ENCODE data around the gene TSHZ1.

The TSHZ1 gene

DNA sequence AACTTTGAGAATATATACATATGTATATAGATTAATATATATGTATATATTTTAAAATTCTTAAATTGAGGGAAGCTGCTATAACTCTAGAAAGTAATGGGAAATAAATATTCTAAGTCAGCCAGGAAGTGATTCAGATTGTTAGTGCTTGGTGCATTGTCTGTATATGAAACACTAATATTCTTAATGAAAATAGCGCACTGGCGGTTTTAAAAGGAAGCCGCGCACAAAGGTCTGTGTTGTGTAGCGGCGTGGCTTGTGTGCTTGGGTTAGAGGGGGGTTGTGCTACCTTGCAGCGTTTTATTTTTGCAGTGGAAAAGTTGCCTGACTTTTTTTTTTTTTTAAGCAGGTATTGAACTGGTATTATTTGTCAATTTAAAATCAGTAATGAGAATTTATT, 11.3 kb downstream of the TSHZ1 start:
- DNase-seq, result no peak

DNA sequence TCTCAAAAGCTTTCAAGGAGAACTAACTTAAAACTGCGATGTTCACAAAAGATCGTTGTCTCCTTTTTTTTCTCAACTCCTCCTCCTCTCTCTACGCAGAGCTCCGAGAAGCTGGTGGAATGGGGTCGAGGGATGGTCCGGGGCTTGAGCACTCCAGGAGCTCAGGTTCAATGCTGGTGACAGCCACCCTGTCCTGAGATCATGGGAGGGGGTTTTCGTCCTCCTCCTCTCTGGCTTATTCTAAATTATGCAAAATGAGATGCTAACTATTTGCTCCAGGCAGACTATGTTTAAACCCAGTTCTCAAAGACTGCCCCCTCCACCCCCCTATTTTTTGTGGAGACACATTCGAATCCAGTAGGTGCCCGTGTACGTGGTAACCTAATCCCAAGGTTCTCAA, 11.8 kb downstream of the TSHZ1 start:
- DNase-seq, result no peak

DNA sequence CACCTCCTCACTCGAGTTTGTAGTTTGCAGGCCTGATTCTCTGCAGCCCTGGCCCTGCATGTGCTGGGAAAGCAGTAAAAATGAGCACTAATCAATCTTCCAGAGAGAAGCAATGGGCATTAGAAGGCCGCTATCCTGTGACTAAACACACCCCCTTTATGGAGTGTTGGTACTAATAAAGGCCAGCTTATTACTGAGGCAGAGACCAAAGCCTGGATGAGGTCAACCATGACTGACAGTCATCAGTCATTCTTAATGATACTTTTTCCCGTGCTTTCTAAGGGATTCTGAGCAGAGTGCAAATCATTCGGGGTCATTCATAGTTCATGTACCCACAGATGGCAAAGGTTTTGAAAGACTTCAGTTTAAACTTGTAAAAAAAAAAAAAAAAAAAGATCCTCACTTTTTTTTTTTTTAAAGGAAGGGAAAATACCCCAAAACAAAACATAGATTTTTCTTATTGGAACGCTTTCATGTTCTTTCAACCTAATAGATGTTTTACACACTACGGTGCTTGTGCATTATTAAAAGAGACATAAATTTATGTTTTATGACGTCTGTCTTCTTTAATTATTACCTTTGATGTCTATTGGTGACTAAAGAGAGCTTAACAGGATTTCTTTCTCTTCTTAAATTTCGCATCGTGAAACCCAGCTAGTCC, 13.2 kb downstream of the TSHZ1 start:
- DNase-seq, result no peak

DNA sequence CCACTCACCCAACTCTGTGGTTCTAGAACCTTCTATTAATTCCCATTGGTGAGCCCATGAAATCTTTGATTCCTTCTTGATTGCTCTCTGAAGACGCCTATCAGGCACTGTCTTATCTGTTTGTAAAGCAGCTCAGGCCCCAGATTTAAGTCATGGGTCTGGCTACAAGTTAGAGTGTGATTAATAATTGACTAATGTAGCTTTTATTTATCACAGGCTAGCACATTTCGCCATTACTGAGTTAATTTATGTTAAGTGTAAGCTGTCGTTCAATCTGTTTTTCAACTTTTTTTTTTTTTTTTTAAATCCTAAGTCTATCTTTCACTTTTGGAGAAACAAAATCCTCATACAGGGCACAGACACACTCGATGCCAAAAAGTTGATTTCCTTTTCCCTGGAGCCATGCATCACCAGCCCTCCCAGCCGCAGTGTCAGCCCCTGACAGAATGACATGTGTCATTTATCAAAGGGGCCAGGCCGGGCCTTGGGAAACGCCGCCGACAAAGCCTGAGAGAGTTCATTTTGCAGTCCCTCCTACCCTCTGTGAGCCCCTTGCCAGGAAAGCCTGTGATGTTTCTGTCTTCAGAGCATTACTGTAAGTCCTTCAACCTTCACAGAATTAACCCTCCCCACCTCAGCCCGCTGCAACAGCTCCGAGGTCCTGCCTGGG, 15.8 kb downstream of the TSHZ1 start:
- DNase-seq, result no peak

DNA sequence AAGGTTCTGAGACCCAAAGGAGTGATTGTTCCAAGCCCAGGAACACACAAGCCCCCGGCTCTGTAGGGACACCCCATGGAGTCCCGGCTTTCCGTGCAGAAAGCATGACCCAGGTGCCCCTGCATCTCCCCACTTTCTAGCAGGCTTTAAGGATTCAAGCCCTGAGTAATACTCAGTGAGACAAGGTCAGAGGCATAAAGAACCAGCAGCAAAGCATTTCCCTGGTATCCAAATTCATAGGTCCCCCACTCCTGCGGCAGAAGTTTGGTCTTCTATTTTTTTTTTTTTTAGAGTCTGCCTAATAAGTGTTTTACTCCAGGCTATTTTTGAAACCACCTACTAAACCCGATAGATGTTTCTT, 16.3 kb downstream of the TSHZ1 start:
- no peak for DNase-seq

DNA sequence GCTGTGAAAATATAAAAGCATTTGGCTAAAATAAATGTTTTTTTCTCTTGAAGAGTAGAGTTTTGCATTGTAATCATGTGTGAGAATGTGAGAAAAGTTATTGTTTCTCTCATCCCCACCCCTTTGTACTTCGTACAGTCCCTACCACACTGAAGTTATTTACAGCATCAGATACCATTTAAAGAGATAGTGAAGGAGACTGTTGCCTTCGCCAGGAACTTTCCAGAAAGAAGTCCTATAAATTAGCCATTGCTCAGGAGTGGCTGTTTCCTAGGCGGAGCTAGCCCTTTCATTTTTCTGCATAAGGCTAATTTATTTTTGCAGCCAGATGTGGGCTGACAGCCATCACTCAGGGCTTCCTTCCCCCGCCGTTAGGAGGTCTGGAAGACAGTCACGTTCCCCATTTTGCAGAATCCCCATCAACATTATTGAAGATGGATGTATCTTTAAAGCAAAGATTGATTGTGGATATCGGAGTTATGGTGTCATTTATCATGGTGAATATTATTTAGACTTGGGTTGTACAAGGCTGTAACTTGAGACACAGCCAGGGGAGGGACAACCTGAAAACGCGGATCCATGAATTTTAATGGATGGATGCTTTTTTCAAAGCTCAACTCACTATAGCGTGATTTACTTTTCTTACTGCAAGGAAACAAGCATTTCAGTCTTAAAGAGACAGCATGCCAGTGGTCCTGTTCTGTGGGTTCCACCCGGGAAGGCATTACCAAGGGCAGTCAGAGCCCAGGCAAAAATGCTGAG, 17.1 kb downstream of the TSHZ1 start:
- DNase-seq, result no peak

DNA sequence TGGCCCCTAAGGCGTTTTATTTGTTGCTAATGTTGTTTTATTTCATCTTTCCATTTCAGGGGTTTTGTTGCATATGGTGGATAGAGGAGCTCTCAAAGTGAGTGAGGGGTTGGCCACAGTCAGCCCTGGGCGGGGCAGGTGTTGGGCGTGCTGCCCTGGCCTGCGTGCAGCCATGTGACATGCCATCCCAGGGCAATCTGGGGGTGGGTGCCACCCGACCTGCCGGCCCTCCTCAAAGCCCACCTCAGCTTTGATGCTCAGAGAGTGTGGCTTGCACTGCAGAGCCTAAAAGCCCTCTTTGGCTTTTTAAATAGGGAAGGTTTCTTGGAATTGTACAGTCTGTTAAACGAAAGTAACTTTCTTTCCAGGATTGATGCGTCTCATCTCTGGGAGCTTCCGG, 18.4 kb downstream of the TSHZ1 start:
- no peak for DNase-seq

DNA sequence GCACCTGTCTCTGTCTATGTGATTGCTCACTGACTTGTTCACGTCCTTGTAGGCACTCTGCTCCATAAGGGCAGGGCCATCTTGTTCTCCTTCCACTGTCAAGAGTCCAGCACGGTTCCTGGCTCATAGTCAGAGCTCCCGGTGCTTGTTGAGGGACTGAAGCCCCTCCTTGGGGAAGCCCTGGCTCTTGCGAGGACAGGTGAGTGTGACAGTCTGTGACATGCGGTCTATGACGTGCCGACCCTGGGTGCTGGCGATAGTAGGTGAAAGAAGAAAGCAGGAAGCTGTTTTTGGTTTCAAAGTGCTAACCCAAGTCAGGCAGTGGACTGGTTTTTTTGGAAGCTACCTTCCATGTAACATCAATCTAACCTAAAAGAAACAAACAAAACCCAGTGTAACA, 18.8 kb downstream of the TSHZ1 start:
- no peak for DNase-seq

DNA sequence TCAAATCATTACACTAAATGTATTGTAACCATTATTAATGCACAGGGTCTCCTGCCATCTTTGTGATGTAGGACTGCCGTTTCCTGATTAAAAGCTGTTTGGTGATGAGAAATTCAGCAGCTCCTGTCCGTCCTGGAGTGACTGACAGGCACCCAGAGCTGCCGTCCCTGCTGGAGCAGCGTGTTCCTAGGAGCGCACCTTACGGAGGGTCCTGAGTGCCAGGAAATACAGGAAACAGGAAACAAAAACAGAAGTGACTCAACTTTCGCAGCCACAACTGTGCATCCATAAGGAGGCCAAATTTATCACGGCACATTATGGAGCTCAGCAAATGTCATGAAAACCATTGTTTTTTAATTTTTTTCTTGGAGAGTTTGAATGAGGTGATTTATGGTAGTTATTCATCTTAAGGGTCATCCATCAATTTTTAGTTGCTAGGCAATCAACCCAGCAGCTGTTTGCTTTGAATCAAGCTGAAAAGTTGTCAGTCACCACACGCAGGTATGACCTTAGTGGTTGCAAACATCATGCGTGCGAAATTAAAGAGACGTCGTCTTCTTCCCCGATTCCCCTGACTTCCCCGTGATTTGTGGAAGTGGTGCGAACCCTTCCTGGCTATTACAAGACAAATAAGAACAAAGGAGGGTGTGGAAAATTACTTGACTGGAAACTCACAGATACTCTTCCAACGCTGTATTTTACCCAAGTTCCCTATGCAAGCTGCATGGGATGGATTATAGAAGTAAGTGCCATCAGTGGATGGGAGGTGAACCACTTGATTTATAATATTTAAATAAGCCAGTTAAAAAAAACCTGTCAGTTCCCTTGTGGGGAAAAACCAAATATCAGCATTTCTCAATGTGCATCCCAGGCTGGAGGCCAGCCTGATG, 19.8 kb downstream of the TSHZ1 start:
- DNase-seq, result no peak

DNA sequence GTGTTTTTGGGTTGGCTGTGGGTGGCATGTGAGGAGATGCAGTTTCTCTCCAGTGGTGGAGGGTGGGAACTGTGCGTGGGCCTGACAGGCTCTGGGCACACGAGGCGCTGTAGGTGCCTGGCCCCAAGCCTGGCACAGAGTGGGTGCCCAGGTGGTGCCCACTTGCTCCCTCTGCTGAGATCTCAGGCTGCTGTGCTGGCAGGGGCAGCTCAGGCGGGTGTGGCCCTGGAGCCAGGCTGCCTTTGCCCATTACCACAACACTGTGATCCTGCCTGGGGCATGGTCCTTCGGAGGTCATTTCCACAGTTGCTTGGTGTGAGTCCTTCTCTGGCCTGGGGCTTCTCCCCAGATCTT, 20.4 kb downstream of the TSHZ1 start:
- DNase-seq, result no peak

DNA sequence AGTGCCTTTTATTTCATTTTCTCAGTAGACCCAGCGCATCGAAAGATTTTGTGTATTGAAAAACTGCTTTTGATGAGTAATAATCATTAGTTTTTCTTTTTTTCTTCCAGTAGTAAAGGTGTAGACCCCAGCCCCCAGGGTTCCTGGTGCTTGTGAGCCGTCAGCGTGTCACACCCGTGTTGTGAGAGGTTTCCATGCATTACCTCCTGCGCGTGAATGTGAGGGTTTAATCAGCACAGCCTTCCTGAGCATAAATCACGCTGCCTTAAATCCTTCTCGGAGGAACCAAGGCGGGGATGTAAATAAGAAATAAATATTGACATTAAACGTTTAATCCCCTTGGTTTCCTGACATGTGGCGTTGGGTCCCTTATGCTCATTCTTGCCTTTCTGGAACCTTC, 24.3 kb downstream of the TSHZ1 start:
- no peak for DNase-seq

DNA sequence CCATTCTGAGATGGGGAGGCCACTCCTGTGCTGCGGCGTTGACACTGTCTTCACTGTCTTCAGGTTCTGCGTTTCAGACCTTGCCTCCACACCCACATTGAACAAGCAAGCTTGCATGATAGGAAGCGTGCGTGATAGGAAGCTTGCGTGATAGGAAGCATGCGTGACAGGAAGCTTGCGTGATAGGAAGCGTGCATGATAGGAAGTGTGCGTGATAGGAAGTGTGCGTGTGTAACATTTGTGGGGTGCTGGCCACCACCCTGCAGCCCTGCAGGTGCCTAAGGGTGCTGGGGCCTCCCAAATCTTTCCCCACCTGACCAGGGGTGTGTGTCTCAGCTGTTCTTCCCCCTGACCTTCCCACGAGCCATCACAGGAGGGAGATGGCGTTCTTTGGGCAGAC, 25.3 kb downstream of the TSHZ1 start:
- no peak for DNase-seq

DNA sequence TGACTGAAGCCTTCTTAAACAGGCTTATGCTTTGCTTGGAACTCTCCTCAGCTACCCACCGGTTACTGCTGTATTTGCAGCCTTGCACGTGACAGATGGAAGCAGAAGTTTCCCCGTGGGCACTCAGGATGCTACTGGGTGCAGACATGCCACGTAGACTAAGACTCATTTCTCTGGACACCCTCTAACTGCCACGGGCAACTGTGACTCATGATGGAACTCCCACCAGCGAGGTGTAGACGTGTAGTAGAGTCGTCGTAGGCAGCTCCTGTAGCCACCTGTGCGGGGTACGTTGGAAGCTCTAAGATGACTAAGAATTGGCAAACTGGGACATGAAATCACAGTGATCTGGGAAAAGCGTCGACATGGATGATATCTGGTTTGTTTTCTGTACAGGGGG, 27.5 kb downstream of the TSHZ1 start:
- DNase-seq, result no peak

DNA sequence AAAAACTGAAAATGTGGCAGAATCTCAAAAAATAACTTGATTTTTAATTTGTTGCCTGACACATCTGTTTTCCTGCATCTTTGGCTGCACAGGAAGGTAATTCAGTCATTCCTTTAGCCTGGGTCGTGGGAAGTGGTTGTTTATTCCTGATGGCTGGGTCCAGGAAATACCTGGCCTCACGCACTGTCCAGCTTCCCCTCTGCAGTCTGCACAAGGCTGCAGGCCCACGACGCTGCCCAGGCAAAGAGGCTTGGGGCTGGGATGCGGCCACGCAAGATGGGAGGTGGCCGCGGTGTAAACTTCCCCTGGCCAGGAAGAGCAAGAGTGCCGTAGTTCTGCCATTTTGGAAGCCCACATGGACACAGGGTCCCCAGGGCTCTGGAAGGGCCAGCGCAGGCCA, 28.2 kb downstream of the TSHZ1 start:
- no peak for DNase-seq

DNA sequence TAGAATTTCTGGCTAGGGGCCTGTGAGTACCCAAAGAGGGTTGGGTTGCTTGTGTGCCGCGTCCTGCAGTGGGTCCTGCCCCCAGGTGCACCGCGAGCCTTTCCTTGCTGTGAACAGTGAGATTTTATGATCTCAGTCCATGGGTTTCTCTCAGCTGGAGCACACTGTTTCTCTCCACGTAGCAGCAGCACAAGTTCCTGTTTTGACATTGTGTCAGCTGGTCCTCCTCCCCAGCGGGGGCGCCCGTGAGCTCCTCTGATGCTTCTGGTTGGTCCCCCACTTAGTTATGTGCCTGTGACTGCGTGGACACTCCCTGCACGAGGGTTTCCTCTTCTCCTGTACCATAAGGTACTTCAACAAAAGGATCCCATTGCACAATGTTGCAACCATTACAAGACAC, 29.8 kb downstream of the TSHZ1 start:
- no peak for DNase-seq

DNA sequence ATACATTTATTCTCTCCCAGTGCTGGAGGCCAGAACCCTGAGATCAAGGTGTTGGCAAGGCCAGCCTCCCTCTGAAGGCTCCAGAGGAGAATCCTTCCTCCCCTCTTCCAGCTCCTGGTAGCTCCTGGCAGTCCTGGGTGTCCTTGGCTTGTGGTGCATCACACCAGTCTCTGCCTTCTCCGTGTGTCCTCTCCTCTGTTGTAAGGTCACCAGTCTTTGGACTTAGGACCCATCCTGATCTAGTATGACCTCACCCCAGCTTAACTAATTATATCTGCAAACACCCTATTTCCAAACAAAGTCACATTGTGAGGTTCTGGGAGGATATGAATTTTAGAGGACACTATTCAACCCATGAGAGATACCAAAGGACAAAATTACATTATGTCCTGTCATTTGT, 31.1 kb downstream of the TSHZ1 start:
- DNase-seq, result no peak

DNA sequence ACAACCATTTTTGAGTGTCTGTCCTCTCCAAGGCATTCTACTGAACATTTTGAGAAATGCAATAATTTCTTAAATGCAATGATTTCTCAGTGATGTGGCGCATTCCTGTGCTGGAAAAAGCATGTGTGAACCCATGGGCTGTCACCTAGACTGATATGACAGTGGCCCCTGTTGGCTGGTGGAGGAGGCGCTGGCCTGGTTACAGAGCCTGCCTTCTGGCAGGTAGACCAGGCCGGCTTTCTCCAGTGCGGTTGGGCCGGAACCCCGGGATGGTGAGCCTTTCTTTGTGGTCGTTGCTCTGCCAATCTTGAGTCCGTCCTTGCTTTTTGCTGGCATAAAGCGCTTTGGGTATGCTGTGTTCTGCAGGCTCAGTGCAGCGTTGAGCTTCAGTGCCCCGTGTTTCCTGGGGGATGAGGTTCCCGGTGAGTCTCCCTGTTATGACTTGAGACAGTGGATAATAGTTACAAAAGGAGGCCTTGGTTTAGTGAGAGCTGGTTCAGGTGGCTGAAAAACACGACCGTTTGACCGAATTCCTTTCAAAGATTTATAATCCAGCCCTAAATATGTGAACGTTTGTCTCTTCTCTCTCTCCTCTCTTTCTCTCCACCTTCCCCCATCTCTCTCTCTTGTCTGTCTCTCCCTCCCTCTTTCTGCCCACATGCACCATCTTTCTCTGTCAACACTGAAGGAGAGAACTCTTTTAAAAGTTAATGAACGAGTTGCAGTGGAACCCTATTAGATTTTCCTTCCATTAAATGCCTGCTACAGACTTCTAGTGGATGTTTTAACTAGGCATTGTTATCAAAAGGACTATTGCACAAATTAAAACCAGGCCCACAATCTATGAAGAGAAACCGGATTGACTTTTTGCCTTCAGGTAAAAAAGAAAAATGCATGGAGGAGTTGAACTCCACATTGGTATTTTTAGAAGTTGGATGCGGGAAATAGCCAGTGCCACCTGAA, 34.0 kb downstream of the TSHZ1 start:
- no peak for DNase-seq

DNA sequence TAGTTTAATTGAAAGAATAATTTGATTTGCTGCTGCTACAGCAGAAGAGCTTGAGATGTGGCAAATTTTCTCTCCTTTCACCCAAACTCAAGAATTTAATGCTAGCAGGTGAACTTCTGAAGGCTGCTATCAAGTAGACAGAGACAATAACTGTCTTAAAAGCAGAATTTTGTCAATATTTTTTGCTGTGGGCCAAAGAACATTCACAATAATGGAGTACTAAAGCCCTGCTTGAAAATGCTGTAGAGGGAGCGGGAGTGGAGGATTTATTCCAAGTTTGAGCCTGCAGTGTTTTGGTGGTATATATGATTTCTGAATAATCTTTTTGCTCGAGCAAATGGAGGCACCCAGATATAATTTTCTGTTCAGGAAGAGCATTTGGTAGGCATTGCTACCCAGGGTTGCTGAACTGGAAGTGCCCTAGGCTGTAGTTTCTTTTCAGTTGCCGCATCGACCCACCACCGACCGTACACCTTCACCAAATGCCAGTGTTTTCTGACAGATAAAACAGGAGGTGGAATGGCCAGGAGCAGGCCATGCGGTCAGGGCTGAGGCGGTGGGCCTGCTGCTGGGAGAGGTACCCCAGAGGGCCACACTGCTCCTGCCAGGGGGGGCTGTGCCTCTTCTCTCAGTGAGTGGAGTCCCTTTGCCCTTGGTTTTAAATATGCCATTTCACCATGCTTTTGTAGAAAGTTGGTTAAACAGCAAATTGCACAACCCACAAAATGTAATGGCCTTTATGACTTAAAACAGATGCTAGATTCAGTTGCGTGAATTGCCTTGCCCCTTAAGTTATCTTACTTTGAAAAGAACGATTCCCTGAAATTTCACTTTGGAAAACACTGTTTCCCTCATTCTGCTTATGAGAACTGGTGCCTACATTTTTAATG, 36.4 kb downstream of the TSHZ1 start:
- DNase-seq, result no peak

DNA sequence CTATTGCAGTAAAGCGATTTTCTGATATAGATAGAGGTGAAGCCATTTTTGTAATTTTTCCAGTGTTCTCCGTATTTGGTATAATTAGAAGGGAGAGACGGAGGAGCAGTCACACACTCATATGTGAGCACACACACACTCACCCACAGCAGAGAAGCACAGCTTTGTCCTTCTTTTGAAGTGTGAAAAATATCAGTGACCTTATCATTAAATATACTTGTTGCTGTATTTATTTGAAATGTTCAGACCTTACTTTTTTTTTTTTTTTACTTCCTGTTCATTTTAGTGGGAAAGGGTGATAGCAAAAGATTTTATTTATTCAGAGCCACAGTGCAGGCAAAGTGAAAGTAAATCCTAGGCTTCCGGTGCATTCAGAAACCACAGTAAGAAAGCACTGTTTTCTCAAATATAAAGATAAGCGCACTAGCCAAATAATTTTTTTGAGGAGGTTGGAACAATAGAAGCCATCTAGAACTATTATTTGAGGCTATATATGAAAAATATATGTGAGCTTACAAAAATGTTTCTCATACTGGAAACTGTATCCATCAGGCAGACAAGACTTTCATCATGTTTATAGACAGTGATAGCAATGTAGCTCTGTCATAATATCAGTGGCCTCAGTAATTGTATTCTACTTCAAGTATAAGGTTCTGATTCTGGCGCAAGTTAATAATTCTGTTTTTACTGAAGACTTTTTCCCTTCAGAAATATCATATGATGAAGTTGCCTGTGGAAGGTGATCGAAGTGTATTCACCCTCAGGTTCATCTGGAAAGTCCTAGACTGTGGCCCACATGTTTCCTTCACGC, 37.2 kb downstream of the TSHZ1 start:
- DNase-seq, result peak; percentile 71

Data from DMS79 treated with DMSO at 0.1 percent for 48 hours (cell line).